ENCODE results near the gene TANK. TPM values are rescaled to one million over a fixed set of nuclear protein-coding genes. Genes with fewer than 3 reads are reported as not detected.

TANK gene
- total and polyA plus RNA-seq, 2 of the 8 experiments (the other 6 are each of a cell fraction or from before 2014, with no cell fraction given): 7.0 to 26.1 TPM

GRCh38 chr2:161238560-161239325 is 78.5 kb downstream of the TANK start:
- peaks cover 1 to 48% (median 24%) of the 10 kb centered on the region in 4 experiments for H3K27me3 ChIP-seq (replicated peaks in 1 of 4; ENCODE audit: control insufficient read depth in 3 of 4, extremely low read depth in 1 of 4, insufficient read depth in 3 of 4, low read length in 3 of 4)
- no peaks in the 10 kb centered on the region for H3K36me3 ChIP-seq (ENCODE audit: control insufficient read depth in 2 of 4, insufficient read depth in 4 of 4, low read length in 3 of 4)
- no peak overlapping the region for H2BK20ac ChIP-seq (ENCODE audit: low read length)
- no peak overlapping the region for H2AK5ac ChIP-seq (ENCODE audit: low read depth, low read length)
- no peak overlapping the region for H3K4ac ChIP-seq (replicated peaks; ENCODE audit: insufficient read length, low read depth, low read length)
- peak overlapping the region; percentile 94 to 98 for H3K4me2 ChIP-seq (ENCODE audit: insufficient read depth in 1 of 2, low read depth in 2 of 2, low read length in 2 of 2)
- H3K79me1 ChIP-seq (ENCODE audit: low read depth, low read length): no peaks in the 10 kb centered on the region
- peak overlapping the region in 3 of 4 experiments; percentile 26 to 61 (median 57); a peak in 3 of 7 replicates for H3K9ac ChIP-seq (replicated peaks in 1 of 4; ENCODE audit: extremely low read depth in 1 of 4, low read depth in 3 of 4, low read length in 3 of 4)
- H3K56ac ChIP-seq (replicated peaks; ENCODE audit: insufficient read length, low read depth, low read length): no peak overlapping the region
- FAIRE-seq: no peak
- 0 out of 2 replicates have a peak overlapping the region, but pooled peaks have one; percentile 58 for H2AFZ ChIP-seq (ENCODE audit: low read length)
- H3K79me2 ChIP-seq (ENCODE audit: control insufficient read depth in 1 of 2, insufficient read depth in 2 of 2, low read length in 2 of 2): no peaks in the 10 kb centered on the region
- POLR2A ChIA-PET (ENCODE audit: partially characterized antibody): interaction anchor here (0.7 to 1.2 kb wide), 3 partner anchors 9 to 43 kb away, joined by 3 to 5 read pairs (median 3); no protein-coding TSS in a partner anchor
- no peak overlapping the region for H2BK5ac ChIP-seq (ENCODE audit: low read depth, low read length)
- H3K23ac ChIP-seq (ENCODE audit: insufficient read length): no peak overlapping the region
- peaks cover 0 to 2% of the 10 kb centered on the region in 2 experiments for H4K20me1 ChIP-seq (replicated peaks in 1 of 2; ENCODE audit: control insufficient read depth in 1 of 2, insufficient read depth in 2 of 2, low read length in 2 of 2)
- 1% methylated on average over 30 of the region's 78 CpGs; no CpG with 5 or more reads in 1 of the 2 experiments for WGBS, 2 experiments (ENCODE audit: extremely low coverage in 1 of 2, insufficient coverage in 1 of 2, insufficient read length in 1 of 2, insufficient replicate concordance in 2 of 2, low coverage in 1 of 2, low lambda C conversion rate in 2 of 2, missing lambda C conversion rate in 1 of 2)
- no peak overlapping the region for H4K5ac ChIP-seq (ENCODE audit: insufficient read length, low read depth, low read length)
- H3K14ac ChIP-seq (ENCODE audit: insufficient read length): no peak overlapping the region
- H2BK12ac ChIP-seq (ENCODE audit: low read depth, low read length): peak overlapping the region; percentile 94; the same call in 1 of the 2 replicates
- H3K18ac ChIP-seq (ENCODE audit: extremely low read depth, low read length): peak overlapping the region; percentile 80
- H3K23me2 ChIP-seq (ENCODE audit: low read depth, low read length): peaks cover 22% of the 10 kb centered on the region; the same call in 1 of the 2 replicates
- peak overlapping the region; percentile 80 for H4K91ac ChIP-seq (replicated peaks; ENCODE audit: insufficient read length, low read length)
- CTCF ChIA-PET (ENCODE audit: partially characterized antibody): interaction anchor here (1.6 to 2.7 kb wide), 3 partner anchors 12 to 16 kb away, joined by 5 to 20 read pairs (median 9); no protein-coding TSS in a partner anchor
- H2BK15ac ChIP-seq (ENCODE audit: low read length): no peak overlapping the region
- H3K27ac ChIP-seq (ENCODE audit: low read depth, low read length): no peak overlapping the region
- H3K4me3 ChIP-seq (ENCODE audit: extremely low read depth in 1 of 4, insufficient read depth in 2 of 4, low read depth in 3 of 4, low read length in 4 of 4): peak overlapping the region; percentile 52 to 79 (median 68)
- H3K4me1 ChIP-seq (replicated peaks in 1 of 4; ENCODE audit: control insufficient read depth in 3 of 4, insufficient read depth in 4 of 4, low read length in 3 of 4): peaks cover 0 to 9% (median 3%) of the 10 kb centered on the region in 4 experiments; a peak in 6 of 7 replicates
- DNase-seq (ENCODE audit: low read depth in 1 of 2, low spot score in 2 of 2): peak; percentile 65 to 87
- H3K9me3 ChIP-seq (ENCODE audit: insufficient read depth in 2 of 2, low read depth in 1 of 2, low read length in 1 of 2): no peaks in the 10 kb centered on the region
- H4K8ac ChIP-seq (ENCODE audit: extremely low read depth, insufficient read depth, low read length): peak overlapping the region; percentile 59; the same call in 1 of the 2 replicates
- no peak overlapping the region for H2BK120ac ChIP-seq (replicated peaks; ENCODE audit: low read depth, low read length)
- TF ChIP-seq NANOG (IDR thresholded peaks at IDR 0.05; ENCODE audit: insufficient read depth, low read depth, low read length, poor library complexity, severe bottlenecking) (no peak), POLR2A (IDR thresholded peaks at IDR 0.05; ENCODE audit: control extremely low read depth in 1 of 2, low read depth in 2 of 2, low read length in 2 of 2) (no peak), CTBP2 (IDR thresholded peaks at IDR 0.05; ENCODE audit: borderline replicate concordance, insufficient read depth, insufficient read length, low read length) (peak; percentile 95), TBP (IDR thresholded peaks at IDR 0.05; ENCODE audit: low read depth, low read length) (no peak), SP4 (IDR thresholded peaks at IDR 0.05; ENCODE audit: low read length) (no peak), KDM5A (IDR thresholded peaks at IDR 0.05; ENCODE audit: low read length) (no peak), SIN3A (conservative IDR thresholded peaks at IDR 0.05 in 1 of 2, IDR thresholded peaks at IDR 0.05 in 1 of 2; ENCODE audit: low read depth in 1 of 2, low read length in 2 of 2) (peak; percentile 75 to 95; a peak in 3 of 4 replicates), SIRT6 (IDR thresholded peaks at IDR 0.05; ENCODE audit: low read length) (no peak), HDAC2 (IDR thresholded peaks at IDR 0.05; ENCODE audit: borderline replicate concordance in 1 of 2, low read depth in 2 of 2, low read length in 2 of 2) (peak; percentile 38 to 46; a peak in 3 of 4 replicates), RXRA (IDR thresholded peaks at IDR 0.05; ENCODE audit: insufficient read depth, low read depth, low read length) (no peak), BRCA1 (IDR thresholded peaks at IDR 0.05; ENCODE audit: low read depth, low read length) (no peak)

Data from H1 (cell line).